Neuronal stem cell (in vitro differentiated cells): Measurements from ENCODE around the gene UBA7. TPM values are rescaled to one million over a fixed set of nuclear protein-coding genes. Genes with fewer than 3 reads are reported as not detected.

ENCODE experiments used
- DNase-seq: peaks from one replicate; pipeline ENCODE4 v3.0.0-alpha.2; 2013; ENCODE audit warnings: low spot score
- H2AFZ ChIP-seq: one replicate; pipeline ENCODE4 v1.6.1; 2013; ENCODE audit warnings: mild to moderate bottlenecking, low read length, inconsistent platforms
- H2AK5ac ChIP-seq: 2 replicates; pipeline ENCODE4 v1.6.1; 2013; ENCODE audit warnings: low read depth, mild to moderate bottlenecking, inconsistent platforms, low read length, moderate library complexity, mixed read lengths
- H2BK120ac ChIP-seq: 2 replicates; pipeline ENCODE4 v1.6.1; 2013; ENCODE audit warnings: low read depth, mild to moderate bottlenecking, inconsistent platforms, low read length, moderate library complexity, mixed read lengths
- H2BK12ac ChIP-seq: one replicate; pipeline ENCODE4 v1.6.1; 2013; ENCODE audit warnings: low read length, inconsistent platforms
- H2BK15ac ChIP-seq: 2 replicates; pipeline ENCODE4 v1.6.1; 2013; ENCODE audit warnings: mild to moderate bottlenecking, low read length, inconsistent platforms, mixed read lengths
- H2BK5ac ChIP-seq: one replicate; pipeline ENCODE4 v1.6.1; 2013; ENCODE audit warnings: inconsistent platforms, mild to moderate bottlenecking, low read length, moderate library complexity
- H3K14ac ChIP-seq: one replicate; pipeline ENCODE4 v1.6.1; 2013; ENCODE audit warnings: low read length, inconsistent platforms
- H3K18ac ChIP-seq: 2 replicates; pipeline ENCODE4 v1.6.1; 2013; ENCODE audit warnings: low read length, inconsistent platforms
- H3K23ac ChIP-seq: 2 replicates; pipeline ENCODE4 v1.6.1; 2013; ENCODE audit warnings: low read depth, mild to moderate bottlenecking, mixed read lengths, low read length, inconsistent platforms; ENCODE audit not compliant: poor library complexity
- H3K27ac ChIP-seq: replicated peaks from 3 replicates; pipeline ENCODE4 v1.5.1; 2013; ENCODE audit warnings: low read length, inconsistent platforms
- H3K27me3 ChIP-seq, 3 experiments: 2 replicates each; pipeline ENCODE4 v1.6.1; 2013; ENCODE audit warnings: low read length in 3 of 3, mild to moderate bottlenecking in 2 of 3, inconsistent platforms in 1 of 3, low read depth in 1 of 3, mixed read lengths in 1 of 3, moderate library complexity in 1 of 3; ENCODE audit not compliant: control insufficient read depth in 3 of 3, insufficient read depth in 3 of 3
- H3K36me3 ChIP-seq, 2 donors: replicated peaks in 1 of 2; 2 replicates each; pipeline ENCODE4 v1.6.1; 2013; ENCODE audit warnings: low read length in 2 of 2; ENCODE audit not compliant: control insufficient read depth in 2 of 2, insufficient read depth in 2 of 2
- H3K4ac ChIP-seq: 2 replicates; pipeline ENCODE4 v1.6.1; 2013; ENCODE audit warnings: inconsistent platforms, mild to moderate bottlenecking, low read length, moderate library complexity
- H3K4me1 ChIP-seq, 2 donors: 1 replicate in 1 of 2; 2 replicates in 1 of 2; pipeline ENCODE4 v1.6.1; 2013; ENCODE audit warnings: low read length in 2 of 2, low read depth in 1 of 2; ENCODE audit not compliant: control insufficient read depth in 2 of 2, insufficient read depth in 1 of 2
- H3K4me2 ChIP-seq: one replicate; pipeline ENCODE4 v1.6.1; 2013; ENCODE audit warnings: mild to moderate bottlenecking, low read length, inconsistent platforms; ENCODE audit not compliant: insufficient read depth, poor library complexity, severe bottlenecking
- H3K4me3 ChIP-seq, 2 donors: 2 replicates each; pipeline ENCODE4 v1.5.1; 2013; ENCODE audit warnings: low read length in 2 of 2, mild to moderate bottlenecking in 2 of 2, inconsistent platforms in 1 of 2, moderate library complexity in 1 of 2
- H3K79me1 ChIP-seq: one replicate; pipeline ENCODE4 v1.6.1; 2013; ENCODE audit warnings: low read depth, mild to moderate bottlenecking, inconsistent platforms, low read length, moderate library complexity
- H3K9ac ChIP-seq: one replicate; pipeline ENCODE4 v1.6.1; 2013; ENCODE audit warnings: mild to moderate bottlenecking, low read depth, low read length, inconsistent platforms; ENCODE audit not compliant: poor library complexity
- H3K9me3 ChIP-seq, 2 donors: replicated peaks in 1 of 2; 2 replicates each; pipeline versions ENCODE3 to v1.6.1; 2013; ENCODE audit warnings: low read length in 2 of 2, mild to moderate bottlenecking in 2 of 2, inconsistent platforms in 1 of 2, low read depth in 1 of 2, mixed read lengths in 1 of 2, moderate library complexity in 1 of 2; ENCODE audit not compliant: control insufficient read depth in 2 of 2, insufficient read depth in 1 of 2
- H4K8ac ChIP-seq: one replicate; pipeline ENCODE4 v1.6.1; 2013; ENCODE audit warnings: low read depth, mild to moderate bottlenecking, inconsistent platforms, low read length, moderate library complexity
- H4K91ac ChIP-seq: one replicate; pipeline ENCODE4 v1.6.1; 2013; ENCODE audit warnings: low read length, low read depth, mild to moderate bottlenecking, inconsistent platforms; ENCODE audit not compliant: poor library complexity
- WGBS, 2 donors: extraction: QIAGEN DNeasy Blood & Tissue Kit; methylation state at CpG; one replicate each; pipeline ENCODE4 v1.1.7; 2013; ENCODE audit warnings: missing lambda C conversion rate in 2 of 2, mixed read lengths in 1 of 2; ENCODE audit not compliant: insufficient read length in 2 of 2, insufficient replicate concordance in 1 of 2; ENCODE audit errors: extremely low coverage in 2 of 2; 5-methylcytosine and 5-hydroxymethylcytosine counted together
- polyA plus RNA-seq, 2 experiments: library from polyadenylated mRNA; stranded (reverse); fragments of 200-250 nt; gene quantifications; one replicate each; pipeline ENCODE4 v1.2.3, GENCODE V29; 2013

Gene UBA7
- 4.4 TPM for polyA plus RNA-seq (2013, experiment 1 of 2)
- 3.2 TPM for polyA plus RNA-seq (2013, experiment 2 of 2)

- Histone ChIP-seq H3K9me3 (no peaks in the 10 kb centered on the region), H3K36me3 (peaks cover 0 to 2% of the 10 kb centered on the region in 2 donors), H4K91ac (no peak within 1 kb of the TSS), H2BK120ac (no peak within 1 kb of the TSS), H3K9ac (peak within 1 kb of the TSS; percentile 63), H2BK15ac (peak within 1 kb of the TSS; percentile 9), H3K18ac (peak within 1 kb of the TSS; percentile 27), H2BK5ac (no peak within 1 kb of the TSS), H3K27ac (no peak within 1 kb of the TSS), H2AK5ac (no peak within 1 kb of the TSS), H3K4me3 (no peak within 1 kb of the TSS), H3K23ac (peak within 1 kb of the TSS; percentile 91), H3K79me1 (no peaks in the 10 kb centered on the region), H2AFZ (peak within 1 kb of the TSS; percentile 90), H3K4ac (no peak within 1 kb of the TSS), H3K14ac (peak within 1 kb of the TSS; percentile 21), H3K27me3 (no peaks in the 10 kb centered on the region), H2BK12ac (no peak within 1 kb of the TSS), H3K4me1 (no peaks in the 10 kb centered on the region), H4K8ac (no peak within 1 kb of the TSS), H3K4me2 (no peak within 1 kb of the TSS)
- no peak for DNase-seq
- no CpG with 5 or more reads among the region's 9 CpGs for WGBS, 2 donors
Observed at GRCh38 chr3:49813497-49814174, at the start of gene UBA7. UBA7 (minus strand) TSS chr3:49813953; CDS start chr3:49813787, 166 bp downstream.

GRCh38 chr3:49859576-49860305 is 46.0 kb upstream of the UBA7 start:
- no peak overlapping the region for H3K18ac ChIP-seq
- H2BK120ac ChIP-seq: no peak overlapping the region
- no peak overlapping the region for H3K4me2 ChIP-seq
- peaks cover 10 to 36% of the 10 kb centered on the region in 2 donors for H3K36me3 ChIP-seq
- no CpG with 5 or more reads among the region's 12 CpGs for WGBS, 2 donors
- no peak overlapping the region for H2BK5ac ChIP-seq
- H3K4me3 ChIP-seq: no peak overlapping the region
- no peak overlapping the region for H3K23ac ChIP-seq
- H2AFZ ChIP-seq: no peak overlapping the region
- H2AK5ac ChIP-seq: no peak overlapping the region
- H3K4ac ChIP-seq: no peak overlapping the region
- H3K9ac ChIP-seq: no peak overlapping the region
- no peaks in the 10 kb centered on the region for H3K9me3 ChIP-seq
- no peaks in the 10 kb centered on the region for H3K27me3 ChIP-seq
- peaks cover 5 to 9% of the 10 kb centered on the region in 2 donors for H3K4me1 ChIP-seq
- H2BK12ac ChIP-seq: no peak overlapping the region
- H4K91ac ChIP-seq: no peak overlapping the region
- no peak overlapping the region for H3K27ac ChIP-seq
- H3K14ac ChIP-seq: no peak overlapping the region
- H4K8ac ChIP-seq: no peak overlapping the region
- H2BK15ac ChIP-seq: no peak overlapping the region
- DNase-seq: no peak
- H3K79me1 ChIP-seq: peaks cover 9% of the 10 kb centered on the region

- DNase-seq: peak; percentile 96
- H3K9me3 ChIP-seq: no peaks in the 10 kb centered on the region
- peak within 1 kb of the TSS; percentile 98 for H3K9ac ChIP-seq
- H3K4me3 ChIP-seq: peak within 1 kb of the TSS; percentile 61 to 97
- H2AK5ac ChIP-seq: peak within 1 kb of the TSS; percentile 93
- peak within 1 kb of the TSS; percentile 68 for H2BK120ac ChIP-seq
- peak within 1 kb of the TSS; percentile 49 for H3K27ac ChIP-seq
- peaks cover 10 to 32% of the 10 kb centered on the region in 2 donors for H3K36me3 ChIP-seq
- no CpG with 5 or more reads among the region's 52 CpGs for WGBS, 2 donors
- H3K23ac ChIP-seq: peak within 1 kb of the TSS; percentile 68
- H3K18ac ChIP-seq: peak within 1 kb of the TSS; percentile 96
- peaks cover 6% of the 10 kb centered on the region for H3K79me1 ChIP-seq
- H2BK5ac ChIP-seq: peak within 1 kb of the TSS; percentile 85
- peaks cover 5 to 8% of the 10 kb centered on the region in 2 donors for H3K4me1 ChIP-seq
- no peak within 1 kb of the TSS for H2BK15ac ChIP-seq
- no peak within 1 kb of the TSS for H3K4ac ChIP-seq
- no peaks in the 10 kb centered on the region for H3K27me3 ChIP-seq
- H2AFZ ChIP-seq: peak within 1 kb of the TSS; percentile 88
- H4K91ac ChIP-seq: no peak within 1 kb of the TSS
- peak within 1 kb of the TSS; percentile 73 for H3K14ac ChIP-seq
- no peak within 1 kb of the TSS for H2BK12ac ChIP-seq
- H4K8ac ChIP-seq: peak within 1 kb of the TSS; percentile 95
- peak within 1 kb of the TSS; percentile 99 for H3K4me2 ChIP-seq
Observed at GRCh38 chr3:49856181-49857005, 42.6 kb upstream of the UBA7 start, which contains the start of gene TRAIP. TRAIP (minus strand) TSS chr3:49856564; CDS start chr3:49856453, 111 bp downstream.
